ENCODE results near the gene FXYD6.
A peak's percentile ranks its signal among the peaks of the same experiment; 100 is the strongest.

The FXYD6 gene

GRCh38 chr11:117796456-117796871, 80.0 kb downstream of the FXYD6 start:
- Histone ChIP-seq H3K4me3 (ENCODE audit: low read depth, low read length) (peak overlapping the region; percentile 67), H3K9me3 (ENCODE audit: control insufficient read depth, insufficient read depth, low read depth, low read length) (no peaks in the 10 kb centered on the region), H3K36me3 (ENCODE audit: control insufficient read depth, insufficient read depth, low read length) (no peaks in the 10 kb centered on the region), H3K27me3 (ENCODE audit: control insufficient read depth, insufficient read depth, low read length) (peaks cover 87% of the 10 kb centered on the region), H3K9ac (ENCODE audit: low read length) (no peak overlapping the region), H3K4me1 (ENCODE audit: control insufficient read depth, insufficient read depth, low read length) (peaks cover 9% of the 10 kb centered on the region), H3K27ac (ENCODE audit: low read depth, low read length) (no peak overlapping the region)

GRCh38 chr11:117795638-117796455, 80.6 kb downstream of the FXYD6 start:
- peaks cover 93% of the 10 kb centered on the region for H3K27me3 ChIP-seq (ENCODE audit: control insufficient read depth, insufficient read depth, low read length)
- H3K27ac ChIP-seq (ENCODE audit: low read depth, low read length), result no peak overlapping the region
- H3K9ac ChIP-seq (ENCODE audit: low read length), result no peak overlapping the region

GRCh38 chr11:117794772-117795629, 81.5 kb downstream of the FXYD6 start:
- Histone ChIP-seq H3K9ac (ENCODE audit: low read length) (no peak overlapping the region), H3K36me3 (ENCODE audit: control insufficient read depth, insufficient read depth, low read length) (no peaks in the 10 kb centered on the region), H3K4me3 (ENCODE audit: low read depth, low read length) (peak overlapping the region; percentile 67), H3K9me3 (ENCODE audit: control insufficient read depth, insufficient read depth, low read depth, low read length) (no peaks in the 10 kb centered on the region), H3K4me1 (ENCODE audit: control insufficient read depth, insufficient read depth, low read length) (peaks cover 9% of the 10 kb centered on the region), H3K27me3 (ENCODE audit: control insufficient read depth, insufficient read depth, low read length) (peaks cover 97% of the 10 kb centered on the region), H3K27ac (ENCODE audit: low read depth, low read length) (no peak overlapping the region)

More at GRCh38 chr11:117795638-117796455, 80.6 kb downstream of the FXYD6 start:
- Histone ChIP-seq H3K4me3 (ENCODE audit: low read depth, low read length) (peak overlapping the region; percentile 67), H3K9me3 (ENCODE audit: control insufficient read depth, insufficient read depth, low read depth, low read length) (no peaks in the 10 kb centered on the region), H3K36me3 (ENCODE audit: control insufficient read depth, insufficient read depth, low read length) (no peaks in the 10 kb centered on the region), H3K4me1 (ENCODE audit: control insufficient read depth, insufficient read depth, low read length) (peaks cover 9% of the 10 kb centered on the region)

- Histone ChIP-seq H3K4me1 (ENCODE audit: control insufficient read depth, insufficient read depth, low read length) (peaks cover 9% of the 10 kb centered on the region), H3K27me3 (ENCODE audit: control insufficient read depth, insufficient read depth, low read length) (peaks cover 96% of the 10 kb centered on the region), H3K27ac (ENCODE audit: low read depth, low read length) (no peak overlapping the region), H3K9ac (ENCODE audit: low read length) (no peak overlapping the region), H3K36me3 (ENCODE audit: control insufficient read depth, insufficient read depth, low read length) (no peaks in the 10 kb centered on the region), H3K4me3 (ENCODE audit: low read depth, low read length) (no peak overlapping the region), H3K9me3 (ENCODE audit: control insufficient read depth, insufficient read depth, low read depth, low read length) (no peaks in the 10 kb centered on the region)
Observed at GRCh38 chr11:117794135-117794534, 82.3 kb downstream of the FXYD6 start.

- Histone ChIP-seq H3K27me3 (ENCODE audit: control insufficient read depth, insufficient read depth, low read length) (peaks cover 90% of the 10 kb centered on the region), H3K4me1 (ENCODE audit: control insufficient read depth, insufficient read depth, low read length) (peaks cover 9% of the 10 kb centered on the region), H3K36me3 (ENCODE audit: control insufficient read depth, insufficient read depth, low read length) (no peaks in the 10 kb centered on the region), H3K9ac (ENCODE audit: low read length) (no peak overlapping the region), H3K9me3 (ENCODE audit: control insufficient read depth, insufficient read depth, low read depth, low read length) (no peaks in the 10 kb centered on the region), H3K27ac (ENCODE audit: low read depth, low read length) (no peak overlapping the region), H3K4me3 (ENCODE audit: low read depth, low read length) (no peak overlapping the region)
Observed at GRCh38 chr11:117793583-117793982, 82.9 kb downstream of the FXYD6 start.

- H3K27me3 ChIP-seq (ENCODE audit: control insufficient read depth, insufficient read depth, low read length), result peaks cover 84% of the 10 kb centered on the region
- peaks cover 9% of the 10 kb centered on the region for H3K4me1 ChIP-seq (ENCODE audit: control insufficient read depth, insufficient read depth, low read length)
- no peak overlapping the region for H3K4me3 ChIP-seq (ENCODE audit: low read depth, low read length)
- no peaks in the 10 kb centered on the region for H3K9me3 ChIP-seq (ENCODE audit: control insufficient read depth, insufficient read depth, low read depth, low read length)
- H3K9ac ChIP-seq (ENCODE audit: low read length), result no peak overlapping the region
- no peaks in the 10 kb centered on the region for H3K36me3 ChIP-seq (ENCODE audit: control insufficient read depth, insufficient read depth, low read length)
- no peak overlapping the region for H3K27ac ChIP-seq (ENCODE audit: low read depth, low read length)
Observed at GRCh38 chr11:117792992-117793391, 83.5 kb downstream of the FXYD6 start.

GRCh38 chr11:117792241-117792640, 84.2 kb downstream of the FXYD6 start:
- H3K4me1 ChIP-seq (ENCODE audit: control insufficient read depth, insufficient read depth, low read length), result peaks cover 9% of the 10 kb centered on the region
- H3K4me3 ChIP-seq (ENCODE audit: low read depth, low read length), result no peak overlapping the region
- peaks cover 77% of the 10 kb centered on the region for H3K27me3 ChIP-seq (ENCODE audit: control insufficient read depth, insufficient read depth, low read length)
- H3K9me3 ChIP-seq (ENCODE audit: control insufficient read depth, insufficient read depth, low read depth, low read length), result no peaks in the 10 kb centered on the region
- H3K36me3 ChIP-seq (ENCODE audit: control insufficient read depth, insufficient read depth, low read length), result no peaks in the 10 kb centered on the region
- no peak overlapping the region for H3K27ac ChIP-seq (ENCODE audit: low read depth, low read length)
- H3K9ac ChIP-seq (ENCODE audit: low read length), result no peak overlapping the region

GRCh38 chr11:117790279-117790678, 86.2 kb downstream of the FXYD6 start:
- no peaks in the 10 kb centered on the region for H3K9me3 ChIP-seq (ENCODE audit: control insufficient read depth, insufficient read depth, low read depth, low read length)
- H3K27ac ChIP-seq (ENCODE audit: low read depth, low read length), result no peak overlapping the region
- H3K36me3 ChIP-seq (ENCODE audit: control insufficient read depth, insufficient read depth, low read length), result no peaks in the 10 kb centered on the region
- H3K4me3 ChIP-seq (ENCODE audit: low read depth, low read length), result no peak overlapping the region
- no peak overlapping the region for H3K9ac ChIP-seq (ENCODE audit: low read length)
- peaks cover under 1% of the 10 kb centered on the region; the same call in 1 of the 2 replicates for H3K4me1 ChIP-seq (ENCODE audit: control insufficient read depth, insufficient read depth, low read length)
- H3K27me3 ChIP-seq (ENCODE audit: control insufficient read depth, insufficient read depth, low read length), result peaks cover 73% of the 10 kb centered on the region

GRCh38 chr11:117789241-117789640, 87.2 kb downstream of the FXYD6 start:
- no peak overlapping the region for H3K9ac ChIP-seq (ENCODE audit: low read length)
- H3K27ac ChIP-seq (ENCODE audit: low read depth, low read length), result no peak overlapping the region
- H3K9me3 ChIP-seq (ENCODE audit: control insufficient read depth, insufficient read depth, low read depth, low read length), result no peaks in the 10 kb centered on the region
- no peaks in the 10 kb centered on the region for H3K36me3 ChIP-seq (ENCODE audit: control insufficient read depth, insufficient read depth, low read length)
- H3K4me1 ChIP-seq (ENCODE audit: control insufficient read depth, insufficient read depth, low read length), result no peaks in the 10 kb centered on the region
- no peak overlapping the region for H3K4me3 ChIP-seq (ENCODE audit: low read depth, low read length)
- H3K27me3 ChIP-seq (ENCODE audit: control insufficient read depth, insufficient read depth, low read length), result peaks cover 64% of the 10 kb centered on the region
